GM12874 (cell line): ENCODE data around the gene SGIP1.

ENCODE experiments used
- TF ChIP-seq, protein P1 (sequence below): IDR thresholded peaks from 2 replicates; pipeline ENCODE4 v1.5.1; 2011; ENCODE audit warnings: low read depth, mild to moderate bottlenecking, control low read depth, low read length, moderate library complexity; ENCODE audit not compliant: insufficient read depth

The SGIP1 gene, protein sequence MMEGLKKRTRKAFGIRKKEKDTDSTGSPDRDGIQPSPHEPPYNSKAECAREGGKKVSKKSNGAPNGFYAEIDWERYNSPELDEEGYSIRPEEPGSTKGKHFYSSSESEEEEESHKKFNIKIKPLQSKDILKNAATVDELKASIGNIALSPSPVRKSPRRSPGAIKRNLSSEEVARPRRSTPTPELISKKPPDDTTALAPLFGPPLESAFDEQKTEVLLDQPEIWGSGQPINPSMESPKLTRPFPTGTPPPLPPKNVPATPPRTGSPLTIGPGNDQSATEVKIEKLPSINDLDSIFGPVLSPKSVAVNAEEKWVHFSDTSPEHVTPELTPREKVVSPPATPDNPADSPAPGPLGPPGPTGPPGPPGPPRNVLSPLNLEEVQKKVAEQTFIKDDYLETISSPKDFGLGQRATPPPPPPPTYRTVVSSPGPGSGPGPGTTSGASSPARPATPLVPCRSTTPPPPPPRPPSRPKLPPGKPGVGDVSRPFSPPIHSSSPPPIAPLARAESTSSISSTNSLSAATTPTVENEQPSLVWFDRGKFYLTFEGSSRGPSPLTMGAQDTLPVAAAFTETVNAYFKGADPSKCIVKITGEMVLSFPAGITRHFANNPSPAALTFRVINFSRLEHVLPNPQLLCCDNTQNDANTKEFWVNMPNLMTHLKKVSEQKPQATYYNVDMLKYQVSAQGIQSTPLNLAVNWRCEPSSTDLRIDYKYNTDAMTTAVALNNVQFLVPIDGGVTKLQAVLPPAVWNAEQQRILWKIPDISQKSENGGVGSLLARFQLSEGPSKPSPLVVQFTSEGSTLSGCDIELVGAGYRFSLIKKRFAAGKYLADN

DNA sequence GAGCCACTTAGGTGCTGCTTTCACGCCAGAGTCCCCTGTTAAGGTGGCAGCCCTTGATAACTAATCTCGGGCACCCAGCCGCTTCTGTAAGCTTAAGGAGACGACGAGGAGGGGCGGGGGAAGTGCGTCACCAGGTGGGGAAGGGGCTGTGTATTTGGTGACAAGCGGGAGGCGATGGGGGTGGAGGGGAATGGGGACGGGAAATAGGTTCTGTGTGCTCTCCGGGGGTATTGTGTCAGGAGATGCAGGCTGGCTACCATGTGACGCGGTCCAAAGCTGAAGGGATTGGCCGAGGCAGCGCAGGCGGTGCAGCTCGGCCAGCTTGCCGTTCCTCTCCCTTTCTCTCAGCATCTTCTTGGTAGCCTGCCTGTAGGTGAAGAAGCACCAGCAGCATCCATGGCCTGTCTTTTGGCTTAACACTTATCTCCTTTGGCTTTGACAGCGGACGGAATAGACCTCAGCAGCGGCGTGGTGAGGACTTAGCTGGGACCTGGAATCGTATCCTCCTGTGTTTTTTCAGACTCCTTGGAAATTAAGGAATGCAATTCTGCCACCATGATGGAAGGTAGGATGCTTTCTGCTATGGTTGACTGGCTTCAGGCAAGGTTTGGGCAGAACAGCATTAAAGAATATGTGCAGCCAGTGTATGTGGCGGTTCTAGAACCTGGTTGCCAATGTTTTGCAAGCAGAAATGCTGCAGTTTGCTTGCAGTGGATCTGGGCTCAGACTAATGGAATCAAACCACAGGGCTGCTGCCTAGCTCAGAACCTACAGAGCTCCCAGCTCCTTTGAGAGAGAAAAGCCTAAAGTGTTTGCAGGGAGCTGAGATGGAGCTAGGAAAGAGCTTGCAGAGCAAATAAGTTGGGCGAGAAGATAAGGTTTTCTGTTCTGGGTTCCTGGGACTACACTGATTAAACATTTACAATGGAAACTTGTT, at the start of gene SGIP1:
Gene SGIP1, plus strand, starts transcription at position 350 of the 937 bp plus-strand sequence. Its CDS starts 206 bp downstream, at position 556.
- TF ChIP-seq, protein P1, sequence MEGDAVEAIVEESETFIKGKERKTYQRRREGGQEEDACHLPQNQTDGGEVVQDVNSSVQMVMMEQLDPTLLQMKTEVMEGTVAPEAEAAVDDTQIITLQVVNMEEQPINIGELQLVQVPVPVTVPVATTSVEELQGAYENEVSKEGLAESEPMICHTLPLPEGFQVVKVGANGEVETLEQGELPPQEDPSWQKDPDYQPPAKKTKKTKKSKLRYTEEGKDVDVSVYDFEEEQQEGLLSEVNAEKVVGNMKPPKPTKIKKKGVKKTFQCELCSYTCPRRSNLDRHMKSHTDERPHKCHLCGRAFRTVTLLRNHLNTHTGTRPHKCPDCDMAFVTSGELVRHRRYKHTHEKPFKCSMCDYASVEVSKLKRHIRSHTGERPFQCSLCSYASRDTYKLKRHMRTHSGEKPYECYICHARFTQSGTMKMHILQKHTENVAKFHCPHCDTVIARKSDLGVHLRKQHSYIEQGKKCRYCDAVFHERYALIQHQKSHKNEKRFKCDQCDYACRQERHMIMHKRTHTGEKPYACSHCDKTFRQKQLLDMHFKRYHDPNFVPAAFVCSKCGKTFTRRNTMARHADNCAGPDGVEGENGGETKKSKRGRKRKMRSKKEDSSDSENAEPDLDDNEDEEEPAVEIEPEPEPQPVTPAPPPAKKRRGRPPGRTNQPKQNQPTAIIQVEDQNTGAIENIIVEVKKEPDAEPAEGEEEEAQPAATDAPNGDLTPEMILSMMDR: no peak

DNA sequence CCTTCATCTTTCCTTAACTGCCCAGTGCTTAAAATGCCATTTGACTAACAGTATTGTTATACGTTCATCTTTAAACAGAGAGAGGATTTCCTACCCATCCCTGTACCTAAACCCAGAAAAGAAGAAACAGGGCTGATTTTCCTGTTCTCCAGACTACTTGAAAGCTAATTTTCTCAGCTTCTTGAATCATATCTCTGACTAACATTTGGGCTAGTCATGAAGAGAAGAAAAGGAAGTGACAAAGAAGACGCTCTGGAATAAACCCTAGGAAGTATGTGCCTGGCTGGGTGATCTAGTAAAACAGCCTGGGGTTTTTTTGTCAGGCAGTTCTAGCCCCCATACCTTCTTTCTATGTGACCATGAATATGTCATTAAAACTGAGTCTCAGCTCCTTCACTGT, 44.8 kb upstream of the SGIP1 start:
- TF ChIP-seq, protein P1: no peak

DNA sequence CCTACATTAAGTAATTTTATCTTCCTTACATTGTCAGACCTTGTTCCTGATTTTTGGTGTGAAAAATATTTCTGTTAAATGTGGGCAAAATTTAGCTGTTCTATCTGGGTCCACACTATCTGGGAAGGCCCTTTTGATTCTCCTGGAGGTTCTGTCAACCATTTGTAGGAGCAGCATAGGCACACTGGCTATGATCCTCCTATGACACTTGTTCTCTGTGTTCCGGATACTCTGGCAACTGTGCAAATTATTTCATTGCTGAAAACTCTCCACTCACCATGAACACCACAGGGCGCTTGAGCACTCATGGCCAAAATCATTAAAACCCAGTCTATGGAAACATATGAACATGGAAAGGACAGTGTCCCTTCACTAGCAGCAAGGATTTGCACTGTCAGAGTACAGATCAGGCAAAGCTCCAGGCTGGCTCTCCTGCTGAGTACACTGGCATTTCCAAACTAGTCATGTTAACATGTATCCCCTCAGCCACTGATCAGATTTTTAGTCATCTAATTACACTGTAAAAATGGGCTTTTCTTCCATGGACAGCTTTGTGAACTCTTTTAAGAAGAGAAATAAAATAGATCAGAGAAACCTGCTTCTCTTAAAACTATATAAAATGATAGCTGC, 43.9 kb upstream of the SGIP1 start:
- TF ChIP-seq, protein P1: no peak

DNA sequence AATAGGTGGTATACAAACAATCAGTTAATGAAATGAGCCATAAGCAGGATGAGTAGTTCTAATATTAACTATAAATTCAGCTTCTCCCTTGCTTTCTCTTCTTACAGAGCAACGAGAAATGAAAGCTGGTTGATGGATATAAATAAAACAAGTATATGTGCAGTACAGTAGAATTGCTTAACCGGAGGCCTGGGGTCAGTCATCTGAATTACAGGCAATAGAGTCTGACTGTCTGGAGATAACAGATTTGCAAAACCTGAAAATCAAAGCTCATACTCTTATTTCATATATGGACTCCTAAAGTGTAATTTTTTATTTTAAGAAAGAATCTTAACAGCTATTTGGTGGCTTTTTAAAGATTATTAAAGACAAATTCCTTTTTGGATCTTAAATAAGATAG, 43.1 kb upstream of the SGIP1 start:
- TF ChIP-seq, protein P1: no peak

DNA sequence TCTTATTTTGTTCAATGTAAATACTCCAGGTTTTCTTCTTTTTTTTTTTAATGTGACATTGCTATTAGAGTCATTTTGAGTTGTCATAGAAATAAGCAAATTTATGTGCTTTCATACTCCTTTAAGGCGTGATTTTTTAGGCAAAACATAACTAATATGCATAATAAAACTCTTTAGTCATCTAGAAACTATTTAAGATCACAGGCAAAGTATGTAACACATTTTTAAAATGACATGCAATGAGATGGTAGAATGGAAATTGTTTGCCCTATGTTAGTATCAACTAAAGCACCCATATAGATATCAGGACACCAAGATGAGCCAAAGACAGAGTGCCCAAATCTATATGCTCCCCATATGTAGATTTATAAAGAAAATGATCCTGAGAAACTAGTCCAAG, 41.5 kb upstream of the SGIP1 start:
- TF ChIP-seq, protein P1: no peak

DNA sequence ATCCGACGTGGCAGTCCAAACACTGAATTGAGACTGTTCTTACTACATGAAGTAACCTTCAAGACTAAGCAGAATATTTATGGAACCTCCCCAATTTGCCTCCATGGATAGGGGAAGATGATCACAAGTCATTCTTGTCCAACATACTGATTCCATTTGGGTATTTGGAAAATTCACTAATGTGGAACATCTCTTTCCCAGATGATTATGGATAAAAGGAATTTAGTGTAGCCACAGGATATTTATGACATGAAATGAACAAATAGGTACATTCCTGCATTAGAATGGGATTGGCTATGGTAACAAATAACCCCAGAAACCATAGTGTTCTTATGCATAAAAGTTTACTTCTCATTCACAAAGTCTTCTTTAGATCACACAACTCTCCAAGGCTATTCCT, 40.2 kb upstream of the SGIP1 start:
- TF ChIP-seq, protein P1: no peak

DNA sequence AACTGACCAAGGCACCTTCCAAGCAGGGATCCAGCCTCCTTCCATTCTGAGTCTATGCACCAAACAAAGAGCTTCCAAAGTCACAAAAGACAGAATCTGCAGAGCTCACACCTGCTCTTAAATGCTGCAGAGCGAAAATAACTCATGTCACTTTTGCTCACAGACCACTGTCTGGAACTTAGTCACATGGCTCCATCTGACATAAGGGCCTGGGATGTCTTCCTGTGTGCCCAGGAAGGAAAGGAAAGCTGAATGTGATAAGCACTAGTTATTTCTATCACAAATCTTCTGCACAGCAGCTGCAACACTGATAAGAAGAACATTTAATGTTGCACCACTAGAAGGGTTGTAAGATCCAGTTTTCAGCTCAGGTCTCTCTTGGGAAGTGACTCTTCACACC, 39.5 kb upstream of the SGIP1 start:
- TF ChIP-seq, protein P1: no peak
